HG02798 (cell line): ENCODE data around the gene DOC2A.

Experiments
- ATAC-seq: cut with Tn5 transposase; IDR thresholded peaks from one replicate; pipeline ENCODE4 v1.9.1; 2021; ENCODE audit warnings: mild to moderate bottlenecking; ENCODE audit not compliant: unreplicated experiment, poor library complexity

DOC2A gene

GRCh38 chr16:29992344-29992967, 18.4 kb downstream of the DOC2A start:
- no peak for ATAC-seq

GRCh38 chr16:29991571-29991904, 19.3 kb downstream of the DOC2A start:
- no peak for ATAC-seq

GRCh38 chr16:29990883-29991570, 19.8 kb downstream of the DOC2A start:
- ATAC-seq, result no peak

- no peak for ATAC-seq
Observed at GRCh38 chr16:29990034-29990433, 20.8 kb downstream of the DOC2A start.

GRCh38 chr16:29989111-29989858, 21.5 kb downstream of the DOC2A start:
- no peak for ATAC-seq

GRCh38 chr16:29988346-29989075, 22.3 kb downstream of the DOC2A start:
- ATAC-seq, result no peak

GRCh38 chr16:29987371-29988085, 23.3 kb downstream of the DOC2A start:
- ATAC-seq, result no peak

- no peak for ATAC-seq
Observed at GRCh38 chr16:29986931-29987330, 23.9 kb downstream of the DOC2A start.

- ATAC-seq, result no peak
Observed at GRCh38 chr16:29986231-29986630, 24.6 kb downstream of the DOC2A start.

GRCh38 chr16:29985271-29985811, 25.5 kb downstream of the DOC2A start:
- no peak for ATAC-seq

GRCh38 chr16:29984764-29985147, 26.1 kb downstream of the DOC2A start:
- no peak for ATAC-seq

- no peak for ATAC-seq
Observed at GRCh38 chr16:29984137-29984763, 26.6 kb downstream of the DOC2A start.

GRCh38 chr16:29983420-29984136, 27.2 kb downstream of the DOC2A start:
- no peak for ATAC-seq

GRCh38 chr16:29982560-29983419, 28.0 kb downstream of the DOC2A start:
- ATAC-seq, result no peak

GRCh38 chr16:29978564-29979270, 32.1 kb downstream of the DOC2A start:
- ATAC-seq, result no peak

GRCh38 chr16:29978081-29978480, 32.7 kb downstream of the DOC2A start:
- ATAC-seq, result no peak

GRCh38 chr16:29977063-29977825, 33.6 kb downstream of the DOC2A start:
- no peak for ATAC-seq
